RKO (cell line): ENCODE data around the gene TRPV3.

Experiments used
- DNase-seq: peaks from one replicate; pipeline ENCODE4 v3.0.0-alpha.2; 2016; ENCODE audit warnings: low spot score

The TRPV3 gene

DNA sequence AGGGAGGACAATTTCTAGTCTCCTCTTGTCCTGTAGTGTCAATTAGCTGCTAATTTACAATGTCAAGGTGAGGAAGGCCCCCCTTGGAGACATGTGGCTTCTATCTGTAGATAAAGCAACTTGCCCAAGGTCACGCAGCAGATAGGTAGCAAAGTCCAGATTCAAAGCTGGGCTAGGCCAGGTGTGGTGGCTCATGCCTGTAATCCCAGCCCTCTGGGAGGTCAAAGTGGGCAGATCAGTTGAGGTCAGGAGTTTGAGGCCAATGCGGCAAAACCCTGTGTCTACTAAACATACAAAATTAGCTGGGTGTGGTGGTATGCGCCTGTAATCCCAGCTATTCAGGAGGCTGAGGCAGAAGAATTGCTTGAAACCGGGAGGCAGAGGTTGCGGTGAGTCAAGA, 11.1 kb downstream of the TRPV3 start:
- no peak for DNase-seq

DNA sequence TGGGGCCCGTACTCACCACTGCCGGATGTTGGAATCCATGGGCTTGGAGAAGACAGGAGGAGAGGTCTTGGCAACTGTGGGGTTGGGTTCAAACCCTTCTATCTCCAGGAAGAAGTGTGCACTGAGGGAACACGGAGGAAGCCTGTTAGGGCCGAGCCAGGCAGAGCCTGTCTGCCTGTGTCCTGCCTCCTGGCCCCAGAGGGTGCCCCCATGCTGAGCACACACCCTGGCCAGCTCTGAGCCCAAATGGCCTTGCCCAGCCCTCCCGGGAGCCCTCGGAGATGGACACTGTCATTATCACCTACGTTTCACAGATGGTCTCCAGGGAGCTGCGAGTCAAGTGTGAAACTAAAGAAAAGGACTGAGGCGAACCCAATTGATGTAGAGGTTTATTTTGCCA, 12.5 kb downstream of the TRPV3 start:
- no peak for DNase-seq

DNA sequence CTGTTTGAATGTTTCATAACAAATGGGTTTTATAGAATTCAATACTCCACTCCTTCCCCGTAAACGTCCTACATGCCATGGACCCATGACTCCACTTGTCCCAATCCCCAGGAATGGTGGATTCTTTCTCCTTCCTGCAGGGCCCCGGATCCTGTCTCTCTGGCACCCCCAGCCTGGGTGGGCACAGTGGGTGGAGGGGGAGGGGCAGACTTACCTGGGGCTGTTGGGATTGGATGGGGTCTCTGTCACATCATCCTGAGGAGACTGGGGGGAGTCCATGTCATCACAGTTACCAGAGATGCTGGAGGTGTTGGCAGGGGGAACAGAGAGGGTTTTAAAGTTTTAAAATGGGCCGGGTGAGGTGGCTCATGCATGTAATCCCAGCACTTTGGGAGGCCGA, 13.2 kb downstream of the TRPV3 start:
- DNase-seq = no peak

DNA sequence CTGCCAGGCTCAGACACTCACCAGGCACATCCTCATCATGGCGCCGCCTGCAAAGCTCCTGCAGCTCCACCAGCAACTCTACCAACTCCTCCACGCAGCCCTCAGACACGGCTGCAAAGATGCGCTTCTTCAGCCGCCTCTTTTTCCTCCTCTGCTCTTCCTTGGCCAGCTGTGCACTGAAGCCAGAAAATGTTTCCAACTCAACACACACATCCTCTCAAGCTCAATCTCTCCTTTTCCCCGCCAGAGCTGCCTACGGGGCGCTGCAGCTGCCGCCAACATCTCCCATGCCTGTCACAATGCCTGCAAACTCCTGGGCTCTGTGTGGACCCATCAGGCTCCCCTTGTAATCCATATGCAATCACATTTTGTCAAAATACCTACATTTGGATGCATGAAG, 14.2 kb downstream of the TRPV3 start:
- DNase-seq = no peak

DNA sequence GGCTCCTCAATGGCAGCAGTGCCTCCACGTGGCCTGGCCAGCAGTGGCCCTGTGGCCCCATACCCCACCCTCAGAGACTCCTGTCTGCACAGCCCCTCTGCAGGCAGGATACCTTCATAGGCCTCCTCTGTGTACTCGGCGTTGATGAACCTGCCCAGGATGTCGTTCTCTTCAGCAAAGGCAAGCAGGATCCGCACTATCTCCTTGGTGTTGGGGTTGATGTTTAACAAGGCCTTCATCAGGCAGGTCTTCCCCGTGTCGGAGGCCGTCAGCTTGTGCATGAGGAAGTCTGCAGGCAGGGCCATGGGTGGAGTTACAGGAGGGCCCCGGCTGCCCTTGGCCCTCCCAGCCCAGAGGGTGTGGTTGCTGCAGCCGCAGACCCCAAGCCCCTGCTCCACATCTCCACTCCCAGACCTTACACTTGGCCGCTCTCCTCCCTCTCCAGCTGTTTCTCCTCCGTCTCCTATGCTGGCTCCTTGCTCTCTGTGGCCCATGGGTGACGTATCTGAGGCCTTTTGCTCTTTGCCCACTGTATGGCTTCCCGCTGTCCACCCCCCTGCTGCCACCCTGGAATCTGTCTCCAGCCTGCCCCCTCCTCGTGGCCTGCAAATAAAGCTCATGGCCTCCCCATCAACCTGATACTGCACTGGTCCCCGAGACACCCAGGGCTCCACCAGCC, 15.1 kb downstream of the TRPV3 start:
- DNase-seq = no peak

DNA sequence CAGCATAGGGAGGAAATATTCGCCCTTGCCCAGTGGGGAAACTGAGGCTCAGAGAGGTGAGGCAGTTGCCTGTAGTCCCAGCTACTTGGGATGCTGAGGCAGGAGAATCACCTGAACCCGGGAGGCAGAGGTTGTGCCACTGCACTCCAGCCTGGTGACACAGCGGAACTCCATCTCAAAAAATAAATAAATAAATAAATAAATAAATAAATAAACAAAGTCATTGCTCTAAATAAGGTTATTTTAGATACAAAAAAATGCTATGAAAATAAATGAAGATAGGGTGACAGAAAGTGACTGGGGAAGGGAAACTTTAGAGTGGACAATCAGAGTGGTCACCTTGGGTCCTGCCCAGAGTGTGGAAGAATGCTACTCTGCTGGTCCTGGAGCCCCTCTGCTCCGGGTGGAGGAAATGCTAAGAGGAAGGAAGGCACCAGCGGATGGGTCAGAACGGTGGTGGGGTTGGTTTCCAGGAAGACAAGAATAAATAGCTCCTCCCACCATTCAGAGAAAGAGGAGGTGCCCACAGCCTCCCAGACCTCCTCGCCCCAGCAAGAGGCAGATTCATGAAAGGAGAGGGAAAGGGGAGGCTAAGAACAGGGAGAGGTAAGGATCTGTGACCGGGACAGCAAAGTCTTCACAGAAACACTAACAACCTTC, 17.6 kb downstream of the TRPV3 start:
- DNase-seq = no peak

DNA sequence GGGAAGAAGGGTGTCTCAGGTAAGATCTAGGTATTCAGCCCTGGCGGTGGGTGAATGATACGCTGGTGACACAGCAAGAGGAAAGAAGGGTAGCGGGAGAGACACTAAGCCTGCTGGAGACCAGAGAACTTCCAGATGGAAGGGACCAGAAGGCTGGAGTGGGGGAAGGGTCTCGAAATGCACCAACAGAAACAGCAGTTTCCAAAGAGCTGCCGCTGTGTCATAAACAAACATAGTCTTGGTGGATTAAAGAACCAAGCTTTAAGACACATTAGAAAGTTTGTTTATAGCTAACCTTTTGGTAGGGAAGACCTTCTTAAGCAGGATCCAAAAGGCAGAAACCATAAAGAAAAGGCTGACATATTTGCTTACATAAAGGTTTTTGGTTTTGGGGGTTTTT, 20.9 kb downstream of the TRPV3 start:
- DNase-seq = no peak

DNA sequence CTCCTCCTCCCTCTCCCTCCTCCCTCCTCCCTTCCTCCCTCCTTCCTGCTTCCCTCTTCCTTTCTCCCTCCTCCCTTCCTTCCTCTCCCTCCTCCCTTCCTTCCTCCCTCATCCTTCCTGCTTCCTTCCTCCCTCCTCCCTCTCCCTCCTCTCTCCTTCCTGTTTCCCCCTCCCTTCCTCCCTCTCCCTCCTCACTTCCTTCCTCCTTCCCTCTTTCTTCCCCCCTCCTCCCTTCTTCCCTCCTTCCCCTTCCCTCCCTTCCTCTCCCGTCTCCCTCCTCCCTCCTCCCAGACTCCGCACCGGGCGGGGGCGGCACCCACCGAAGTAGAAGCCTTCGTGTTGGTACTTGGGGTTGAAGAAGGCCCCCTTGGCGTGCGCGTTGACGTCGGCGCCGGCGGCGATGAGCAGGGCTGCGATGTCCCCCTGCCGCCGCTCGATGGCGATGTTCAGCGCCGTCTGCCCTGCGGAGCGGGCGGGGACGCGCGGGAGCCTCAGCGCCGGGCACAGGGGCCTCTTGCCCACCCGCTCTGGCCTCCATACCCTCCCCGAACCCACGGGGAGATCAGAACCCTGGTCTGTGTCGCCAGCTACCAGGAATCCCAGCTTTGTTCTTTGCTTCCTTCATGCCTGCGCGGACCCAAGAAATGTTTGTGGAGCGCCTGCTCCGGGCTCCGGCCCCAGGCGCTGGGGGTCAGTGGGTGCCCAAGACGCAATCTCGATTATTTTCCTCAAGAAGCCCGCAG, 22.2 kb downstream of the TRPV3 start:
- DNase-seq = no peak

DNA sequence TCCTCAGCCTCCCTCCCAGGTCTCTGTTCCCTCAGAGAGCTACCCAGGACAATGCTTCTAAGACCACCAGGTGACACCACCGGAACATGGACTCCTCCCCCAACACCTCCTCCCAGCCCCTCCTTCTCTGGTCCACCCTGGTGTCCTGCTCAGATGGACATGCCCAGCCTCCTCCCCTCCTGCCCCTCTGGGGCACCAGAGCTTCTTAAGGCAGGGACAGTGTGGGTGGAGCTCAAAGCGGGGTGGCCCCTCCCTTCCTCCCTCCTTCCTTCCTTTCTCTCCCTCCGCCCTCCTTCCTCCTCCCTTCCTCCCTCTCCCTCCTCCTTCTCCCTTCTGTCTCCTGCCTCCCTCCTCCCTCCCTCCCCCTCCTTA, 22.7 kb downstream of the TRPV3 start:
- DNase-seq = no peak

DNA sequence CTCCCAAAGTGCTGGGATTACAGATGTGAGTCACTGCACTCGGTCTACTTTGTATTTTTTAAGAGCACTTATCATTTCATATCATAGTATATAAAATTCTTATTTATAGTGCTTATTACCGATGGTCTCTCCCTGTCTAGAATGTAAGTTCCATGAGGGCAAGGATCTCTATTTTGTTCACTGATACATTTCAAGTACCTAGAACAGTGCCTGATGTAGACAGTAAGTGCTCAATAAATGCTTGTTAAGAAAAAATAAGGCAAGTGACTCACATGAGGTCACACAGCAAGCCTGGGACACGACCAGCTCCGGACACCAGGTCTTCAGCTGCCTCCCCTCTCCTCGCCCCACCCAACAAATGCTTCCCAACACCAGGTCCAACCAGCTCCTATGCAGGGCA, 23.9 kb downstream of the TRPV3 start:
- no peak for DNase-seq

DNA sequence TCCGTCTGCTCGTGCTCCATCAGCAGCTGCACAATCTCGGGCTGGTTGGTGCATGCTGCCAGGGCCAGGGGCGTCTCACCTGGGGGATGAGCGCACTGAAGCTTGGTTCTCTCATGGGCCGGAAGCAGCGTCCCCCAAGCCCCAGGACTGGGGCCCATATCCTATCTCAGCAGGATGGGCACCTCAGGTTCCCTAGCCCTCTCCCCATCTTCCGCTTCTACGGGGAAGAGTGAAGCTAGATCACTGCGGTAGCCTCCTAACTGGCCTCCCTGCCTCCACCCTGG, 24.8 kb downstream of the TRPV3 start:
- no peak for DNase-seq

DNA sequence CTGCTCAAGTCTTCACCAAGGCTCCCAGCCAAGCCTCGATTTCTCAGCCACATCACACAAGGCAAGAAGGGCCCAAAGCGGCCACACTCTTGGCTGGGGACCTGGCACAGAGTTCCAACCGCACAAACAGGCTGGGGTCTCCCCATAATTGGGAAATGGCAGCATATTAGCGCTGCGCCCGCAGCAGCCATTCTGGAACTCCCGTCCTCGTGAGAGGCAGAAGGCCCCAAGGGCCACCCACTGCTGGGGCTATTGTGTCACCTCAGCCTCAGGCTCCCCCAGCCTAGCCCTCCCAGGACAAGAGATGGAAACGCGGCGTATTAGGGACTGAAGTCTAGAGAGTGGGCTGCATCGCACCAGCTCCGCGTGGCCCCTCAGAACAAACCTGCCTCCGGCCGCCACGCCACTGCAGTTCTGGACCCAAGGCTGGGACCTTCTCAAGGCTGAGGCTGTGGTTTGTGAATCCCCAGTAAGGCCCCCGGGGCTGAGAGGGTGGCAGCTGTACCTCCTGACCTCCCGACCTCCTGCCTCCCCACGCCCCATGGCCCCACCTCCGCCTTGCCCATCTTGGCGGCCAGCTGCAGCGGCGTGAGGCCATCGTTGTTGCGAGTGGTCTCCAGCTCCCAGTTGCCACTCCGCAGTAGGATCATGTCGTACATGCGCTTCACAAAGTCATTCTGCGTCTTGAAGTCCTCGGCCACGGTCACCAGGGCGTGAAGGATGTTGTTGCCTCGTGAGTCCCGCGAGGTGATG, 25.3 kb downstream of the TRPV3 start:
- DNase-seq = no peak

DNA sequence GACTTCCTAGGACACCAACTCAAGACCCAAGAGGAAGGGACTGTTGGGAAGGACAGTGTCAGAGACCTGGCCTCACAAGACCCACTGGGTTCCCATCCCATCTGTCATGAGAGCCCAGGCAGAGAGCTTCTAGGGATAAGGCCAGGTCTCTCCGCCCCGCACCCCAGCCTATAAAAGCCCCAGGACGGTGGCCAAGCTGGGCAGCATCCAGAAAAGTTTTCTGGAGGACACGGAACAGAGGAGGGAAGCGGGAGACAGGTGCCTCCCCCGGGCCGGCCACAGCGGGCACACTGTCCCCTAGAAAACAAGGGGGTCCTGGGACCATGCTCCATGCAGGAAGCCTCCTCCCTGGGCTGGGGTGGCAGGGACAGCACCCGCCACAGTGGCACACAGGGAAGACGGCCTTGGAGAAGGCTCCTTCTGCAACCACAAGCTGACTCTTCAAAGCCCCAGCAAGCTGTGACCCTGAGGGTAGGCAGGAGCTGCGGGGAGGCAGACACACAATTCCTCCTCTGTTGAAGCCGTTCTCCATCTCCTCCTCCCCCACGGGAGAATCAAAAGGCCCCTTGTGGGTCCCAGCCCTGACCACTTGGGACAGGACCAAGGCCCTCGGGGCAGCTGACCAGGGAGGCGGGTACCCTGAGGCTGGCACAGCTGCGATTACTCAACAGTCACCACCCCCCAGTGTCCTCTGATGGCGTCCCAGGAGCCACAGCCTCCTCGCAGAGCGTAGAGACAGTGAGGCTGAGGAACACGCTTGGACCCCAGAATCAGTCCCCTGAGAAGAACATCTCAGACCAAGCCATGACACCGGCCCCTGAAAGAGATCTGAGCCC, 26.1 kb downstream of the TRPV3 start:
- DNase-seq = no peak

DNA sequence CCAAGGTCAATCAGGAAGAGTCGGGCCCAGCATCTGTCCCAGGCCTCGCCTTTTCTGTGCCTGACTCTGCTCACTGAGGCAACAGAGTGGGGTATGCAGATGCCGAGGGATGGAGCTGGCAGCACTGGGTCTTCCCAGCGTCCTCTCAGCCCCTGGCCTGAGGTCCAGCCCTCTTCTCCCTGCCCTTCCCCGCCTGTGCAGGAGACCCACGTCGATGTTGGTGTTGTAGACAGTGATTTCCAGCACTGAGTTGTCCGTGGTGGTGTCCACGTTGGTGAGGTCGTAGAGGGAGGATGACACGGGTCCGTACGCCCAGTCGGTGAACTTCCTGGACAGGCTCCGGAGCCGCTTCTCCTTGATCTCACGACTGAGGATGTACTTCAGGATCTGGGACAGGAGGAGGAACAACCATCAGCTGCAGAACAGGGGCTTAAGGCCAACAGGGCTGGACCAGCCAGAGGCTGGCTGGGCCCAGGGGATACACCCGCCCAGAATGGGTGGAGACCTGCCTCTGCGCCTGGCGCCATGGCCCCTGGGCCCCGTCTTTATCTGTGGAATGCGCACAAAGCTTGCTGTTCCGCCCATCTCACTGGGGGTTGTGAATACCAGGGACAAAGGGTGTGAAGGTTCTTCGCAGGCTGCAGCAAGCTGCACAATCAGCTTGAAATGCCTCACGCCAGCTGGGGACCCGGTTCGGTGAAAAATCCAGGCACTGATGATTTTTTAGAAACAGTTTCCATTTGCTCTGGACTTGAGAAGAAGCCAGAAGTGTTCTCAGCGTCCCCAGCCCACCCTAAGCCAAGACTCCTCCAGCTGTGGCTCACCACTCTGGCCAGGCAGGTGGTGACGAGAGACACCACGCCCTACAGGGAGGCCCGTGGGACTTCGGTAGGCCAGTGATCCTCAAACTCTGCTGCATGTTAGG, 27.5 kb downstream of the TRPV3 start:
- DNase-seq = no peak

DNA sequence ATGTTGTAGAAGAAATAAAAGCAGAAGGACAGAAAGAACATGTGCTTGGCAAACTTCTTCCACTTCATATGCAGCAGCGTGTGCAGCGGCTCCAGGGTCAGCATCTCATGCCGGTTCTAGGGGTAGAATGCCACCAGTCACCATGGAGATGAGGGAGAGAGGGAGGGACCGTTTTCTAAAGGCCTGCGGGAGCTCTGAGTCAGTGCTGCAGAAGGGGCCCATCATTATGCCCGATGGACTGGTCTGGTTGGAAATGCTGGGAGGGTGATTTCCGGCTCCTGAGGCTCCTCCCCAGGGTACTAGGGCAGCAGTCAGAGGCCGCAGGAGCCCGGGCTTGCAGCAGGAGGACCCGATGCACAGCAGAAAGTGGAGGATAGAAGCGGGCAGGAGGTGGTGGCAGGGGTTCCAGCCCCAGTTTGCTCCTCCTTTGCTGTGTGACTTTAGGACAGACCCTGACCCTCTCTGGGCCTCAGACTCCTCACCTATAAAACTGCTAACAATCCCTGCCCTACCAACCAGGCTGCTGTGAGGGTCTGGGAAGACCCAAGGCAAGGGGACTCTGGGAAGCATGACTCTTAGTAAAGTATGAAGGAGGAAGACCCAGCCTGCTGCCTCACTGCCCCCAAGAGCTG, 28.6 kb downstream of the TRPV3 start:
- no peak for DNase-seq

DNA sequence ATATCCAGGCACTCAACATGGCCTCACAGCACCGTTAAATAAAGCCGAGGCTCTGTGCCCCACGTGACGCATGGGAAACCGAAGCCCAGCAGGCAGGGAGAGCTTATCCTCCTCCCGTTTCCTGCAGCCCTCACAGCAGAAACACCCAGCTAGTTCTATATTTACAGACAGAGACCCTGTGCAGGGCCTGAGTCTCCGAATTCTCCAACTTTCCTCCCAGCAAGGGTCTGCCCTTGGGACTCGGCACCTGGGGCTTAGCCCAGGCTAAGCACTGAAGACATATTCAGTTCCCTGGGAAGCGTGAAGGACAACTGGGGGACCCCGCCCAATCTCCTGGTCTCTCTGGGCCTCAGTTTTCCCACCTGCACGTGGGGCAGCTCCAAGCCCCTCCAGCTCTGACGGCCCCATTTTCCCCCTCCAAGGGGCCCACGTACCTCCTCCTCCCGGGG, 29.2 kb downstream of the TRPV3 start:
- DNase-seq = no peak

DNA sequence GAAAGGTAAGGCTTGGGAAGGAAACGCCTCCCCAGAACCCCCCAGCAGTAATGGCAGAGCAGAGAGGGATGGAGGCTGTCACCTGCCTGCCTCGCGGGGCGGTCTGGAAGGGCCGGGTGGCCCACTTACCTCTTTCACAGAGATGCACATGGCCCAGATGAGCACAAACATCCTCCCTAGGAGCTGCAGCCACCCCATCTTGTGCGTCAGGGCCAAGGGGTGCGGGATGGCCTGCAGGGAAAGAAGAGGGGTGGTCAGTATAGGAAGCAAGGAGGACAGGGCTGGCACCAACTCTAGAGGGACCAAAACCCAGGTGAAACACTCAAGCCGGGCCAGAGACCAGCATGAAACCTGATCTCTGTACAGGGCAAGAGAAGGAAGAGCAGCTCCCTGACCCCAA, 29.7 kb downstream of the TRPV3 start:
- DNase-seq = no peak

DNA sequence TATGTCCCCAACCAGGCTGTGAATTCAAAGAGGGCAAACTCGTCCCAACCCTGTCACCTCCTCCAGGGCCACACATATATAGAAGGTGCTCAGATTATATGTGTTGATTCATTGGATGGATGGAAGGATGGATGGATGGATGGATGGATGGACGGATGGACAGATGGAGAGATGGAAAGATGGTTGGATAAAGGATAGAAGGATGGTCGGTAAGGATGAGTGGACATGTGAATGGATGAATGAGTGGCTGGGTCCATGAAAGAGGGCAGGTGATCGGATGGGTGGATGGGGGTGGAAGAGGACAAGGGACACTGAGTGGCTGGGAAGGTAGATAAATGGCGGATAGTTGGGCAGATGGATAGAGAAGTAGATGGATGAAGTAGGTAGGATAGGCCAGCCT, 30.1 kb downstream of the TRPV3 start:
- no peak for DNase-seq

DNA sequence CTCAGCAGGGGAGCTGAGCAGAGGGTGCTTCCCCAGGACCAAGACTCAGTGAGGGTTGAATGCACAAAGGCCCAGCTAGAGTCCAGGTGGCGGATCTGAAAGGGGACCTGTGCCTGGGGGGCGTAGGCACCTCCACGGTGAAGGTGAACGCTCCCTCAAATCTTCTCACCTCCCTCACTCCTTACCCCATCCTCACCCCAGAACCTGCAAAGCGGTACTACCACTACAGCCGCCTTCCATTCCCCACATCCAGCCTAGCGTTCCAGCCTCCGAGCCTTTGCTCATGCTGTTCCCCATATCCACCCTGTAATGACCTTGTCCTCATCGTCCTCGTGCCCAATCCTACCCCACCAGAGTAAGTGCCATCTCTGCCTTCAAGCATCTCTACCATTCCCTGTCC, 30.6 kb downstream of the TRPV3 start:
- DNase-seq = no peak

DNA sequence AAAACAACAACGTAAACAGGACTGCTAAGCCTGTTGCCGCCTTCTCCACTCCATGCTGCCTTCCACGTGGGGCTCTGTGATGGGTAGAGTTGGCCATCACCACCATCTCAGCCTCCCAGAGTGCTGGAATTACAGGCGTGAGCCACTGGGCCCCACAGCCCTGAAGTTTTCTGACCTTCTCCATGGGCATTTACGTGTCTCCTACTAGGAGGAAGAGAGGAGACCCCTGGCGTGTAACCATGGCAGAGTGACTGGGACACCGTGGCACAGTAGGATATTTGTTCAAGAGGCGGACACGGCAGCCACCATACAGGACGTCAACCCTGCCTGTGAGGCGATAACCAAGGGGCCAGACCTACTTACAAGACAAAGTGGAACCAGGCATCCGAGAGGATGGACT, 31.1 kb downstream of the TRPV3 start:
- no peak for DNase-seq
